MM.1S (cell line): ENCODE data around the gene BCAT1.
"Not testable (repeated sequence)": the region's sequence is repeated elsewhere in the genome, so short reads cannot be mapped to it uniquely, and the experiment has no call there.

Source experiments
- DNase-seq: peaks from one replicate; pipeline ENCODE4 v3.0.0-alpha.2; 2015
- H2AFZ ChIP-seq: fragments of 300-600 bp; sonication (generic); 2 replicates; pipeline ENCODE4 v1.6.0; 2016; ENCODE audit warnings: antibody characterized with exemption, low read length
- H3F3A ChIP-seq: fragments of 300-600 bp; sonication (generic); 2 replicates; pipeline ENCODE4 v1.6.1; 2016; ENCODE audit warnings: mild to moderate bottlenecking, antibody characterized with exemption, low read length, moderate library complexity, mixed read lengths; ENCODE audit not compliant: insufficient read depth
- H3K27ac ChIP-seq: fragments of 300-600 bp; sonication (generic); 2 replicates; pipeline ENCODE4 v1.5.1; 2016; ENCODE audit warnings: mild to moderate bottlenecking, low read length
- H3K27me3 ChIP-seq: fragments of 300-600 bp; sonication (generic); replicated peaks from 2 replicates; pipeline ENCODE4 v1.6.0; 2016; ENCODE audit warnings: low read length; ENCODE audit not compliant: insufficient read depth
- H3K36me3 ChIP-seq: fragments of 300-600 bp; sonication (generic); replicated peaks from 2 replicates; pipeline ENCODE4 v1.6.1; 2016; ENCODE audit warnings: mild to moderate bottlenecking, low read length, mixed read lengths; ENCODE audit not compliant: insufficient read depth
- H3K4me1 ChIP-seq: fragments of 300-600 bp; sonication (generic); 2 replicates; pipeline ENCODE4 v1.6.1; 2016; ENCODE audit warnings: low read length, mixed read lengths
- H3K4me2 ChIP-seq: fragments of 300-600 bp; sonication (generic); 2 replicates; pipeline ENCODE4 v1.6.0; 2016; ENCODE audit warnings: low read depth, low read length
- H3K4me3 ChIP-seq: fragments of 300-600 bp; sonication (generic); 2 replicates; pipeline ENCODE4 v1.5.1; 2016; ENCODE audit warnings: low read length, mixed read lengths
- H3K79me2 ChIP-seq: fragments of 300-600 bp; sonication (generic); 2 replicates; pipeline ENCODE4 v1.6.1; 2016; ENCODE audit warnings: mixed run types, low read length, mixed read lengths
- H3K9ac ChIP-seq: fragments of 300-600 bp; sonication (generic); 2 replicates; pipeline ENCODE4 v1.6.1; 2016; ENCODE audit warnings: low read length, mixed read lengths
- H3K9me2 ChIP-seq: fragments of 300-600 bp; sonication (generic); replicated peaks from 2 replicates; pipeline ENCODE4 v1.6.1; 2016; ENCODE audit warnings: mild to moderate bottlenecking, low read length, mixed read lengths; ENCODE audit not compliant: insufficient read depth
- H3K9me3 ChIP-seq: fragments of 300-600 bp; sonication (generic); replicated peaks from 2 replicates; pipeline ENCODE4 v1.6.1; 2016; ENCODE audit warnings: mild to moderate bottlenecking, low read length, mixed read lengths; ENCODE audit not compliant: insufficient read depth
- H4K20me1 ChIP-seq: fragments of 300-600 bp; sonication (generic); 2 replicates; pipeline ENCODE4 v1.6.1; 2016; ENCODE audit warnings: mild to moderate bottlenecking, low read length, moderate library complexity, mixed read lengths; ENCODE audit not compliant: insufficient read depth
- EZH2 ChIP-seq: fragments of 300-600 bp; sonication (generic); optimal IDR thresholded peaks from 2 replicates; pipeline ENCODE3; 2017; ENCODE audit warnings: low read depth, mild to moderate bottlenecking, antibody characterized with exemption, low read length, mixed read lengths
- EZH2phosphoT487 ChIP-seq: fragments of 300-600 bp; sonication (generic); IDR thresholded peaks from 2 replicates; pipeline ENCODE4 v1.6.1; 2018; ENCODE audit warnings: antibody characterized with exemption, low read length
- TF ChIP-seq, protein P1 (sequence below): fragments of 300-600 bp; sonication (generic); IDR thresholded peaks from 2 replicates; pipeline ENCODE4 v1.5.1; 2016; ENCODE audit warnings: antibody characterized with exemption, low read length, mixed read lengths

Gene BCAT1

DNA sequence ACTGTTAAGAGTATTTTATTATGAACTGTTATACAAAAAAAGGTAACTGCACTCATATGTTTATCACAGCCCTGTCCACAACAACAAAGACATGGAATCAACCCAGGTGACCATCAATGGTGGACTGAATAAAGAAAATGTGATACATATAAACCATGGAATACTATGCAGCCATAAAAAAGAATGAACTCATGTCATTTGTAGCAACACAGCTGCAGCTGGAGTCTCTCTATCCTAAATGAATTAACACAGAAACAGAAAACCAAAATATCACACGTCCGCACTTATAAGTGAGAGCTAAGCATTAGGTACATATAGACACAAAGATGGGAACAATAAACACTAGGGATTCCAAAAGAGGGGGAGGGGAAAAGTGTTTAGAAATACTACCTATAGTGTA lies 95.8 kb downstream of the BCAT1 start:
- Histone ChIP-seq H3K9me2 (no peaks in the 10 kb centered on the region), H3K4me2 (no peak overlapping the region), H3K36me3 (no peaks in the 10 kb centered on the region), H2AFZ (no peak overlapping the region), H4K20me1 (no peaks in the 10 kb centered on the region), H3K4me3 (no peak overlapping the region), H3K27ac (no peak overlapping the region), H3K9me3 (no peaks in the 10 kb centered on the region), H3K27me3 (no peaks in the 10 kb centered on the region), H3F3A (no peaks in the 10 kb centered on the region), H3K9ac (no peak overlapping the region), H3K4me1 (peaks cover 12% of the 10 kb centered on the region), H3K79me2 (no peaks in the 10 kb centered on the region)
- no peak for DNase-seq
- TF ChIP-seq EZH2phosphoT487 (no peak), EZH2 (no peak)
- TF ChIP-seq, protein P1, sequence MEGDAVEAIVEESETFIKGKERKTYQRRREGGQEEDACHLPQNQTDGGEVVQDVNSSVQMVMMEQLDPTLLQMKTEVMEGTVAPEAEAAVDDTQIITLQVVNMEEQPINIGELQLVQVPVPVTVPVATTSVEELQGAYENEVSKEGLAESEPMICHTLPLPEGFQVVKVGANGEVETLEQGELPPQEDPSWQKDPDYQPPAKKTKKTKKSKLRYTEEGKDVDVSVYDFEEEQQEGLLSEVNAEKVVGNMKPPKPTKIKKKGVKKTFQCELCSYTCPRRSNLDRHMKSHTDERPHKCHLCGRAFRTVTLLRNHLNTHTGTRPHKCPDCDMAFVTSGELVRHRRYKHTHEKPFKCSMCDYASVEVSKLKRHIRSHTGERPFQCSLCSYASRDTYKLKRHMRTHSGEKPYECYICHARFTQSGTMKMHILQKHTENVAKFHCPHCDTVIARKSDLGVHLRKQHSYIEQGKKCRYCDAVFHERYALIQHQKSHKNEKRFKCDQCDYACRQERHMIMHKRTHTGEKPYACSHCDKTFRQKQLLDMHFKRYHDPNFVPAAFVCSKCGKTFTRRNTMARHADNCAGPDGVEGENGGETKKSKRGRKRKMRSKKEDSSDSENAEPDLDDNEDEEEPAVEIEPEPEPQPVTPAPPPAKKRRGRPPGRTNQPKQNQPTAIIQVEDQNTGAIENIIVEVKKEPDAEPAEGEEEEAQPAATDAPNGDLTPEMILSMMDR: no peak

DNA sequence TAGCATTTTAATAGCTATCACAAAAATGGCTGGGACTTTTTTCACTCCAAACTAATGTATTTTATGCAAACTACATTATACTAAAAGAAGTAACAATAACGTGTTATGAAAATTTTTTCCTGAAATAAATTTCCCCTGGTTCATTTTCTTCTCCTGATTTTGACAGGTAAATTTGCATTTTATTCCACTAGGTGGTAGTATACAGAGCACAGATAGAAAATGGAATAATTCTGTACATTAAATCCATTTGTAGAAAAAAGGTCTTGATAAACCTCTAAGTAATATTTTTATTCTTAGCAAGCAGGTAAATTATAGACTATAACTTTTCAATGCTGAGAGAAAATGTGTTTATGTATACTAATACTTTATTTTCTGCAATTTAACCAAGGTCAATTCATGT lies 96.5 kb downstream of the BCAT1 start:
- Histone ChIP-seq H3K9me2 (no peaks in the 10 kb centered on the region), H3K27ac (no peak overlapping the region), H3K4me1 (peaks cover 8% of the 10 kb centered on the region), H3K4me2 (no peak overlapping the region), H3K9me3 (no peaks in the 10 kb centered on the region), H2AFZ (no peak overlapping the region), H3K79me2 (no peaks in the 10 kb centered on the region), H3K36me3 (no peaks in the 10 kb centered on the region), H3F3A (no peaks in the 10 kb centered on the region), H3K4me3 (no peak overlapping the region), H3K9ac (no peak overlapping the region), H4K20me1 (no peaks in the 10 kb centered on the region), H3K27me3 (no peaks in the 10 kb centered on the region)
- peak; percentile 13 for DNase-seq
- TF ChIP-seq, protein P1: peak; percentile 52
- TF ChIP-seq EZH2: no peak

DNA sequence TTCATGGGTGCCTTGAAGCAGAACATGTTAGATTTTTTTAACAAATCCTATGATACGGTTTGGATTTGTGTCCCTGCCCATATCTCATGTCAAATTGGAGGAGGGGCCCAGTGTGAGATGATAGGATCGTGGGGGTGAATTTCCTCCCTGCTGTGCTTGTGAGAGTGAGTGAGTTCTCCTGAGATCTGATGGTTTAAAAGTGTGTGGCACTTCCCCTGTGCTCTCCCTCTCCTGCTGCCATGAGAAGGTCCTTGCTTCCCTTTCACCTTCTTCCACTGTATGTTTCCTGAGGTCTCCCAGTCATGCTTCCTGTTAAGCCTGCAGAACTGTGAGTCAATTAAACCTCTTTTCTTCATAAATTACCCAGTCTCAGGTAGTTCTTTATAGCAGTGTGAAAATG lies 97.0 kb downstream of the BCAT1 start:
- not testable (repeated sequence) for H3F3A ChIP-seq, H3K79me2 ChIP-seq, H4K20me1 ChIP-seq, H2AFZ ChIP-seq, H3K36me3 ChIP-seq, H3K4me2 ChIP-seq, H3K27ac ChIP-seq, H3K4me1 ChIP-seq, H3K27me3 ChIP-seq, H3K9me2 ChIP-seq, H3K9ac ChIP-seq, H3K9me3 ChIP-seq, DNase-seq, H3K4me3 ChIP-seq

DNA sequence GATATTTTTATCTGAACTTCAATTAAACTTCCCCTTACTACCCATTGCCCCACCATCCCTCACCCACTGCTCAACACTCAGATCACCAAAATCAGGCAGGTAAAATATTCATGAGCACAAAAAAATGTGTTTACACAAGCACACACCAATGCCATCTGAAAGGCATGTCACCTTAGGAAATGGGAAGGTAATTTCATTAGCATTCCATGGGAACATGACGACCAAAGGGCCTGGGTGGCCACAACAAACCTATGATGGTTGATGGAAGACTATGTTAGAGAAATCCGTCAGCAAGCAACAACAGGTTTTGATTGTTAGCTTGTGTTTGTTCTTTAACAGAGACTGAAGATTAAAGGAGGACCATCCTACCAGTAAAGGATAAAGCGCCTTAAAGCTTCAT lies 97.6 kb downstream of the BCAT1 start:
- no peaks in the 10 kb centered on the region for H3K36me3 ChIP-seq
- H3K4me1 ChIP-seq: no peaks in the 10 kb centered on the region
- no peak overlapping the region for H3K4me2 ChIP-seq

More for the DNA sequence above, 97.6 kb downstream of the BCAT1 start:
- Histone ChIP-seq H3F3A (no peaks in the 10 kb centered on the region), H3K9me2 (no peaks in the 10 kb centered on the region), H3K4me3 (no peak overlapping the region), H3K9ac (no peak overlapping the region), H3K79me2 (no peaks in the 10 kb centered on the region), H3K27me3 (no peaks in the 10 kb centered on the region), H4K20me1 (no peaks in the 10 kb centered on the region), H3K27ac (no peak overlapping the region), H2AFZ (no peak overlapping the region), H3K9me3 (no peaks in the 10 kb centered on the region)
- TF ChIP-seq EZH2phosphoT487: no peak
- no peak for TF ChIP-seq EZH2
- TF ChIP-seq, protein P1: no peak
- DNase-seq: no peak
